ENCODE measurements around the gene FGD4.

DNA sequence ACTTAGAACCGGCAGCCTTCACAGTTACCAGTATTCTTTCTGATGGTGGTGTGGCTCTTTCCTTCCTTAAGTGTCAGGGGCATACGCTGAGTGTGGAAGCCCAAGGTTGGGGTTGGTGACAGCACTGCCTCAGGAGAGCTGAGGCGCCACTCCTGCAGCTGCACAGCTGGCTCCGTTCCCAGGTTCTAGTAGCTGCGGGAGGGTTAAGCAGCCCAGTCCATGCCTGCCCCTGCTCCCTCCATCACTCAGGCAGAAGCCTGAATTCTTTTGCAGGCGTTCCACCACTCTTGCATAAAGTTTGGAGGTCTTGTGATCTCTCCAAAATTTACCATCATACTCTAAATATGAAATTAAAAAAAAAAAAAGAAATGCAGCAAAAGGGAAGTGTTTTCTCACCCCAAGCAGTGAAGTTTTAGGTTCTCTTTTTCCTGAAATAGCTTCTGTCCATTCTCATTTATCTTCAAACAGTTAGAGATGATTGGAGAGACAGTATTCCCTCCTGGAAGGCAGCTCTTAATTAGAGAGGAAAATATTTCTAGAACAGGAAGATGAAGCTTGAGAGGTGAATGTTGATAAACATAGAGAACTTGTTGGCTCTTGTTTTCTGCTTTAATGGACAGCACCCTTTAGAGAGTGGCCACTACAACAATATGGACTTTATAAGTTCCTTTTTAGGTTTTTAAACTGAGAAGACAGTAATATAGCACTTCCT lies 136.1 kb downstream of the FGD4 start:
- TF ChIP-seq CTCF (IDR thresholded peaks at IDR 0.05) (no peak), ZFX (IDR thresholded peaks at IDR 0.05; ENCODE audit: borderline replicate concordance) (no peak)

All from 22Rv1 (cell line).